Transverse colon (tissue), 3 donors: ENCODE data around the gene SERP2.

Source experiments
- POLR2A ChIP-seq: fragments of 450-650 bp; IDR thresholded peaks from one replicate; pipeline ENCODE4 v1.6.1; 2016; ENCODE audit warnings: antibody characterized with exemption, mild to moderate bottlenecking, moderate library complexity
- TF ChIP-seq, protein P1 (sequence below), 5 experiments: fragments of 200-600 bp in 3 of 5; fragments of 450-650 bp in 2 of 5; sonication (generic) in 3 of 5; IDR thresholded peaks; 1 replicate in 2 of 5; 2 replicates in 3 of 5; pipeline ENCODE4 v1.5.1; 2016 to 2017; ENCODE audit warnings: antibody characterized with exemption in 5 of 5, inconsistent platforms in 3 of 5, mild to moderate bottlenecking in 2 of 5, moderate library complexity in 1 of 5

DNA sequence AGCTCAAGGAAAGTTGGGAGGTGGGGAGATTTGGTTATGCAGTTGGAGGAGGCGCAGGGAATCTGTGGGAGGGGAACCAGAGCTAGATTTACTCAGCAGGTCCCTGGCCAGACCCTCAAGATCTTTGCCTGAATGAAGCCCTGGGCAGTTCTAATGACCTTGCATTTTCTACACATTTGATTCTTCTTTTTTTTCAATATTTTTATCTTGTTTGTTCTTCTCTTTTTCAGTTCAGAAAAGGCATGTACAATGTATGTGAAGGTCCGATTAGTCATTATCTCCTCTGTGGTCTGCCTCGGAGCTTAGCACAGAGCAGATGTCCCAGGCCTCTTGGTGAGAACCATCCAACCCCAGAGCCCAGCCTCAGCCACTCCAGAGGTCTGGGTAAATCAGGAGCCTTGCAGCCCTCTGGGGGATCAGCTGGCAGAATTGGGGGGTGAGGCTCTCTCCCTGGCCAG lies 24.2 kb downstream of the SERP2 start:
- TF ChIP-seq, protein P1, sequence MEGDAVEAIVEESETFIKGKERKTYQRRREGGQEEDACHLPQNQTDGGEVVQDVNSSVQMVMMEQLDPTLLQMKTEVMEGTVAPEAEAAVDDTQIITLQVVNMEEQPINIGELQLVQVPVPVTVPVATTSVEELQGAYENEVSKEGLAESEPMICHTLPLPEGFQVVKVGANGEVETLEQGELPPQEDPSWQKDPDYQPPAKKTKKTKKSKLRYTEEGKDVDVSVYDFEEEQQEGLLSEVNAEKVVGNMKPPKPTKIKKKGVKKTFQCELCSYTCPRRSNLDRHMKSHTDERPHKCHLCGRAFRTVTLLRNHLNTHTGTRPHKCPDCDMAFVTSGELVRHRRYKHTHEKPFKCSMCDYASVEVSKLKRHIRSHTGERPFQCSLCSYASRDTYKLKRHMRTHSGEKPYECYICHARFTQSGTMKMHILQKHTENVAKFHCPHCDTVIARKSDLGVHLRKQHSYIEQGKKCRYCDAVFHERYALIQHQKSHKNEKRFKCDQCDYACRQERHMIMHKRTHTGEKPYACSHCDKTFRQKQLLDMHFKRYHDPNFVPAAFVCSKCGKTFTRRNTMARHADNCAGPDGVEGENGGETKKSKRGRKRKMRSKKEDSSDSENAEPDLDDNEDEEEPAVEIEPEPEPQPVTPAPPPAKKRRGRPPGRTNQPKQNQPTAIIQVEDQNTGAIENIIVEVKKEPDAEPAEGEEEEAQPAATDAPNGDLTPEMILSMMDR (IDR thresholded peaks at IDR 0.05): no peak
- TF ChIP-seq POLR2A: no peak
